ENCODE results near the gene CDA. TPM values are rescaled to one million over a fixed set of nuclear protein-coding genes. Genes with fewer than 3 reads are reported as not detected.

CDA gene
- total and polyA plus RNA-seq, 2 donors (not counting 3 experiments of a cell fraction or from before 2014, with no cell fraction given): 0.35 to 1.9 TPM

DNA sequence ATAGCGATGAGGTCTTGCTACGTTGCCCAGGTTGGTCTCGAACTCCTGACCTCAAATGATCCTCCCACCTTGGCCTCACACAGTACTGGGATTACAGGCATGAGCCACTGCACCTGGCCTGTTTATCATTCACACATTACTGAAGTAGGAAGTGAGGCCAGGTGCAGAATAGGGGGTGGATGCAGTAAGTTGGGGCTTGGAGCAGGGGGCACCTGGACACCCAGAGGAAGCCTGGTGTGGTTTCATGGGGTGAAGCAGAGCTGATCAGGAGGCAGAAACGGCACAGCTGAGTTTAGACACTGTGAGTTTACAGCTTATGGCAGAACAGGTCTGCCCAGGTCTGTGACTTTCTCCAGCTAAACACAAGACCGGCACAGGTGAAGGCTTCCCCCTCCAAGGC is 4.9 kb downstream of the CDA start:
- Histone ChIP-seq H3K9ac (replicated peaks; ENCODE audit: extremely low read depth, insufficient read depth, low read length) (no peak overlapping the region), H3K4me3 (replicated peaks in 1 of 3; ENCODE audit: insufficient read depth in 1 of 3, low read depth in 1 of 3, low read length in 3 of 3) (no peak overlapping the region), H3K9me1 (replicated peaks; ENCODE audit: control insufficient read depth, extremely low read depth, insufficient read depth, low read length) (no peaks in the 10 kb centered on the region), H3K4me1 (ENCODE audit: control insufficient read depth, extremely low read depth, insufficient read depth, low read length) (peaks cover 13% of the 10 kb centered on the region), H4K20me1 (replicated peaks; ENCODE audit: control insufficient read depth, extremely low read depth, insufficient read depth, low read length) (no peaks in the 10 kb centered on the region), H3K79me2 (ENCODE audit: control insufficient read depth, insufficient read depth, low read length) (no peaks in the 10 kb centered on the region), H3K4me2 (ENCODE audit: insufficient read depth, low read length) (no peak overlapping the region), H2AFZ (ENCODE audit: low read depth, low read length) (no peak overlapping the region), H3K9me3 (replicated peaks; ENCODE audit: control insufficient read depth, insufficient read depth, low read length) (no peaks in the 10 kb centered on the region), H3K27ac (ENCODE audit: insufficient read depth, low read depth, low read length) (no peak overlapping the region), H3K27me3 (ENCODE audit: control insufficient read depth in 2 of 2, insufficient read depth in 2 of 2, low read length in 2 of 2) (peaks cover 2 to 9% of the 10 kb centered on the region in 2 experiments), H3K36me3 (ENCODE audit: control insufficient read depth in 2 of 2, extremely low read depth in 1 of 2, insufficient read depth in 2 of 2, low read length in 2 of 2) (no peaks in the 10 kb centered on the region)
- ChIA-PET CTCF (interaction anchor here (2.3 kb wide), 1 partner anchor 19 kb away, joined by 15 read pairs; no protein-coding TSS in a partner anchor), POLR2A (no interaction called here)
- dilution Hi-C loops (cut with MboI; ENCODE audit: extremely low pct_ligation_motif_present, low sequenced_read_pairs) (no loop called here), intact Hi-C loops (cut with micrococcal nuclease) (no loop called here)
- no peak for FAIRE-seq
- DNase-seq (ENCODE audit: low read depth, low spot score): no peak
- no TSS peak for BruUV-seq (replicated peaks)
- TF ChIP-seq MYC (IDR thresholded peaks at IDR 0.05; ENCODE audit: low read depth, low read length): no peak
- TF ChIP-seq JUN (IDR thresholded peaks at IDR 0.05; ENCODE audit: borderline replicate concordance, insufficient read depth, insufficient read length, low read depth): no peak
- no peak for TF ChIP-seq POLR2A (IDR thresholded peaks at IDR 0.05; ENCODE audit: low read depth, low read length)
- no peak for TF ChIP-seq FOS (IDR thresholded peaks at IDR 0.05; ENCODE audit: borderline replicate concordance, insufficient read depth, low read length)
- TF ChIP-seq, protein P1, sequence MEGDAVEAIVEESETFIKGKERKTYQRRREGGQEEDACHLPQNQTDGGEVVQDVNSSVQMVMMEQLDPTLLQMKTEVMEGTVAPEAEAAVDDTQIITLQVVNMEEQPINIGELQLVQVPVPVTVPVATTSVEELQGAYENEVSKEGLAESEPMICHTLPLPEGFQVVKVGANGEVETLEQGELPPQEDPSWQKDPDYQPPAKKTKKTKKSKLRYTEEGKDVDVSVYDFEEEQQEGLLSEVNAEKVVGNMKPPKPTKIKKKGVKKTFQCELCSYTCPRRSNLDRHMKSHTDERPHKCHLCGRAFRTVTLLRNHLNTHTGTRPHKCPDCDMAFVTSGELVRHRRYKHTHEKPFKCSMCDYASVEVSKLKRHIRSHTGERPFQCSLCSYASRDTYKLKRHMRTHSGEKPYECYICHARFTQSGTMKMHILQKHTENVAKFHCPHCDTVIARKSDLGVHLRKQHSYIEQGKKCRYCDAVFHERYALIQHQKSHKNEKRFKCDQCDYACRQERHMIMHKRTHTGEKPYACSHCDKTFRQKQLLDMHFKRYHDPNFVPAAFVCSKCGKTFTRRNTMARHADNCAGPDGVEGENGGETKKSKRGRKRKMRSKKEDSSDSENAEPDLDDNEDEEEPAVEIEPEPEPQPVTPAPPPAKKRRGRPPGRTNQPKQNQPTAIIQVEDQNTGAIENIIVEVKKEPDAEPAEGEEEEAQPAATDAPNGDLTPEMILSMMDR (IDR thresholded peaks at IDR 0.05; ENCODE audit: extremely low read depth in 1 of 2, insufficient read depth in 1 of 2, low read depth in 1 of 2, low read length in 2 of 2): no peak
- no peak for TF ChIP-seq POLR2AphosphoS5 (IDR thresholded peaks at IDR 0.05; ENCODE audit: insufficient read depth, low read depth, low read length)
- TF ChIP-seq, protein P2, sequence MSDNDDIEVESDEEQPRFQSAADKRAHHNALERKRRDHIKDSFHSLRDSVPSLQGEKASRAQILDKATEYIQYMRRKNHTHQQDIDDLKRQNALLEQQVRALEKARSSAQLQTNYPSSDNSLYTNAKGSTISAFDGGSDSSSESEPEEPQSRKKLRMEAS (IDR thresholded peaks at IDR 0.05; ENCODE audit: insufficient read depth, insufficient read length): no peak
- no peak for TF ChIP-seq EZH2 (IDR thresholded peaks at IDR 0.05; ENCODE audit: borderline replicate concordance, low read depth, low read length, severe bottlenecking)
- no peak for TF ChIP-seq GATA2 (IDR thresholded peaks at IDR 0.05; ENCODE audit: insufficient read depth, insufficient read length, low read depth, low read length)
